Neuronal stem cell (in vitro differentiated cells): Measurements from ENCODE around the gene TTC38.

ENCODE experiments used
- DNase-seq: peaks from one replicate; pipeline ENCODE4 v3.0.0-alpha.2; 2013; ENCODE audit warnings: low spot score
- H2AFZ ChIP-seq: one replicate; pipeline ENCODE4 v1.6.1; 2013; ENCODE audit warnings: mild to moderate bottlenecking, low read length, inconsistent platforms
- H2AK5ac ChIP-seq: 2 replicates; pipeline ENCODE4 v1.6.1; 2013; ENCODE audit warnings: low read depth, mild to moderate bottlenecking, inconsistent platforms, low read length, moderate library complexity, mixed read lengths
- H2BK120ac ChIP-seq: 2 replicates; pipeline ENCODE4 v1.6.1; 2013; ENCODE audit warnings: low read depth, mild to moderate bottlenecking, inconsistent platforms, low read length, moderate library complexity, mixed read lengths
- H2BK12ac ChIP-seq: one replicate; pipeline ENCODE4 v1.6.1; 2013; ENCODE audit warnings: low read length, inconsistent platforms
- H2BK15ac ChIP-seq: 2 replicates; pipeline ENCODE4 v1.6.1; 2013; ENCODE audit warnings: mild to moderate bottlenecking, low read length, inconsistent platforms, mixed read lengths
- H2BK5ac ChIP-seq: one replicate; pipeline ENCODE4 v1.6.1; 2013; ENCODE audit warnings: inconsistent platforms, mild to moderate bottlenecking, low read length, moderate library complexity
- H3K14ac ChIP-seq: one replicate; pipeline ENCODE4 v1.6.1; 2013; ENCODE audit warnings: low read length, inconsistent platforms
- H3K18ac ChIP-seq: 2 replicates; pipeline ENCODE4 v1.6.1; 2013; ENCODE audit warnings: low read length, inconsistent platforms
- H3K23ac ChIP-seq: 2 replicates; pipeline ENCODE4 v1.6.1; 2013; ENCODE audit warnings: low read depth, mild to moderate bottlenecking, mixed read lengths, low read length, inconsistent platforms; ENCODE audit not compliant: poor library complexity
- H3K27ac ChIP-seq: replicated peaks from 3 replicates; pipeline ENCODE4 v1.5.1; 2013; ENCODE audit warnings: low read length, inconsistent platforms
- H3K27me3 ChIP-seq, 3 experiments: 2 replicates each; pipeline ENCODE4 v1.6.1; 2013; ENCODE audit warnings: low read length in 3 of 3, mild to moderate bottlenecking in 2 of 3, inconsistent platforms in 1 of 3, low read depth in 1 of 3, mixed read lengths in 1 of 3, moderate library complexity in 1 of 3; ENCODE audit not compliant: control insufficient read depth in 3 of 3, insufficient read depth in 3 of 3
- H3K36me3 ChIP-seq, 2 donors: replicated peaks in 1 of 2; 2 replicates each; pipeline ENCODE4 v1.6.1; 2013; ENCODE audit warnings: low read length in 2 of 2; ENCODE audit not compliant: control insufficient read depth in 2 of 2, insufficient read depth in 2 of 2
- H3K4ac ChIP-seq: 2 replicates; pipeline ENCODE4 v1.6.1; 2013; ENCODE audit warnings: inconsistent platforms, mild to moderate bottlenecking, low read length, moderate library complexity
- H3K4me1 ChIP-seq, 2 donors: 1 replicate in 1 of 2; 2 replicates in 1 of 2; pipeline ENCODE4 v1.6.1; 2013; ENCODE audit warnings: low read length in 2 of 2, low read depth in 1 of 2; ENCODE audit not compliant: control insufficient read depth in 2 of 2, insufficient read depth in 1 of 2
- H3K4me2 ChIP-seq: one replicate; pipeline ENCODE4 v1.6.1; 2013; ENCODE audit warnings: mild to moderate bottlenecking, low read length, inconsistent platforms; ENCODE audit not compliant: insufficient read depth, poor library complexity, severe bottlenecking
- H3K4me3 ChIP-seq, 2 donors: 2 replicates each; pipeline ENCODE4 v1.5.1; 2013; ENCODE audit warnings: low read length in 2 of 2, mild to moderate bottlenecking in 2 of 2, inconsistent platforms in 1 of 2, moderate library complexity in 1 of 2
- H3K79me1 ChIP-seq: one replicate; pipeline ENCODE4 v1.6.1; 2013; ENCODE audit warnings: low read depth, mild to moderate bottlenecking, inconsistent platforms, low read length, moderate library complexity
- H3K9ac ChIP-seq: one replicate; pipeline ENCODE4 v1.6.1; 2013; ENCODE audit warnings: mild to moderate bottlenecking, low read depth, low read length, inconsistent platforms; ENCODE audit not compliant: poor library complexity
- H3K9me3 ChIP-seq, 2 donors: replicated peaks in 1 of 2; 2 replicates each; pipeline versions ENCODE3 to v1.6.1; 2013; ENCODE audit warnings: low read length in 2 of 2, mild to moderate bottlenecking in 2 of 2, inconsistent platforms in 1 of 2, low read depth in 1 of 2, mixed read lengths in 1 of 2, moderate library complexity in 1 of 2; ENCODE audit not compliant: control insufficient read depth in 2 of 2, insufficient read depth in 1 of 2
- H4K8ac ChIP-seq: one replicate; pipeline ENCODE4 v1.6.1; 2013; ENCODE audit warnings: low read depth, mild to moderate bottlenecking, inconsistent platforms, low read length, moderate library complexity
- H4K91ac ChIP-seq: one replicate; pipeline ENCODE4 v1.6.1; 2013; ENCODE audit warnings: low read length, low read depth, mild to moderate bottlenecking, inconsistent platforms; ENCODE audit not compliant: poor library complexity
- WGBS, 2 donors: extraction: QIAGEN DNeasy Blood & Tissue Kit; methylation state at CpG; one replicate each; pipeline ENCODE4 v1.1.7; 2013; ENCODE audit warnings: missing lambda C conversion rate in 2 of 2, mixed read lengths in 1 of 2; ENCODE audit not compliant: insufficient read length in 2 of 2, insufficient replicate concordance in 1 of 2; ENCODE audit errors: extremely low coverage in 2 of 2; 5-methylcytosine and 5-hydroxymethylcytosine counted together

Gene TTC38

DNA sequence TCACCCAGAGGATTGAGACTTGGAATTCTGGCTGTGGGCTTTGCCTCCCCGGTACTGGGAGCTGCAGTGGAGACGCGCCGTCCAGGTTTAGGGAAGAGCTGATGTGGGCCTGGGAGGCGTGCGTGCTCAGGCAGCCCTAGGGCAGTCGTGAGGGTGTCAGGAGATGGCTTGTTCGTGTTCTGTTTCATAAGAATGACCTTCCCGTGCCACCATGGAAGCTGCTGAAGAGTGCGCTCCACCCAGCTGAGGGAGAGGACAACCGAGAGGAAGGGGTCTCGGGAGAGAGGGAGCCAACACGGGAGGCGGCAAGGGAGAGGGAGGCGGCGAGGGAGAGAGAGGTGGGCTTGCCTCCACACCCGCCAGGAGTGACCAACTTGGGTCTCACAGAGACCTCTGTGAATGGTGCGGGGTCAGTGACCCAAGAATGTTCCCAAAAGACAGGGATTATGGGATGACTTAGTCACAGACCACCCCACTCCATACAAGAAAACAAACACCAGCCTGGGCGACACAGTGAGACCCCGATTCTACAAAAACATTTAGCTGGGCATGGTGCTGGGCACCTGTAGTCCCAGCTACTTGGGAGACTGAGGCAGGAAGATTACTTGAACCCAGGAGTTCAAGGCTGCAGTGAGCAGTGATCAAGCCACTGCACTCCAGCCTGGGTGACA is 53.0 kb downstream of the TTC38 start:
- H3K27ac ChIP-seq: no peak overlapping the region
- H3K23ac ChIP-seq: no peak overlapping the region
- no peak overlapping the region for H3K4me3 ChIP-seq
- H3K79me1 ChIP-seq: peaks cover 15% of the 10 kb centered on the region
- H2BK5ac ChIP-seq: no peak overlapping the region
- no CpG with 5 or more reads among the region's 20 CpGs for WGBS, 2 donors
- no peak overlapping the region for H4K91ac ChIP-seq
- H3K27me3 ChIP-seq: no peaks in the 10 kb centered on the region
- no peak overlapping the region for H3K14ac ChIP-seq
- no peak overlapping the region for H2BK12ac ChIP-seq
- H4K8ac ChIP-seq: no peak overlapping the region
- H3K36me3 ChIP-seq: peaks cover 44 to 92% of the 10 kb centered on the region in 2 donors
- no peak overlapping the region for H2BK15ac ChIP-seq
- no peaks in the 10 kb centered on the region for H3K4me1 ChIP-seq
- peak overlapping the region; percentile 21 for H3K9ac ChIP-seq
- H3K4me2 ChIP-seq: no peak overlapping the region
- no peak overlapping the region for H2AFZ ChIP-seq
- no peak overlapping the region for H2AK5ac ChIP-seq
- no peak for DNase-seq
- no peak overlapping the region for H3K4ac ChIP-seq
- peaks cover 0 to 3% of the 10 kb centered on the region in 2 donors for H3K9me3 ChIP-seq
- H2BK120ac ChIP-seq: no peak overlapping the region
- H3K18ac ChIP-seq: no peak overlapping the region

DNA sequence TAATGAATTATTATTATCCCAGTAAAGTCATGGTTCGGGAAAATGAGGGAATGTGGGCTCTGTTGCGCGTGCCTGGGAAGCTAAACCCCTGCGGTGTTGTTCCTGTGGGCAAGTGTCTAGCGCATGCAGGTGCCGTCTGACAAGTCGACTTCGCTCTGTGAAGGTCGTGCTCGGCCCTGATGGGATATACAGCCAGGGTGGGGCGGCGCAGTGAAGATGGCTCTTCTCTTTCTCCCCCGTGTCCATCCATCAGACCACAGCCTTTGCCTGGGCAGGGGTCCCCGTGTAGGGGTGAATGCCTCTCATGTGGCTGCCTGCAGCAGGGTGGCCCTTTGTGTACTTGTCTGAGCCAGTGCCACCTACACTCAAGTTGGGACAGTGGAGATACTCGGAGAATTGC is 54.9 kb downstream of the TTC38 start:
- Histone ChIP-seq H3K14ac (no peak overlapping the region), H3K36me3 (peaks cover 48 to 92% of the 10 kb centered on the region in 2 donors), H3K4me2 (no peak overlapping the region), H2AFZ (no peak overlapping the region), H3K27me3 (no peaks in the 10 kb centered on the region), H3K9me3 (peaks cover 0 to 3% of the 10 kb centered on the region in 2 donors), H3K4me3 (no peak overlapping the region), H2BK5ac (no peak overlapping the region), H3K27ac (no peak overlapping the region), H3K9ac (no peak overlapping the region), H3K18ac (no peak overlapping the region), H3K4ac (no peak overlapping the region), H2AK5ac (no peak overlapping the region), H2BK120ac (no peak overlapping the region), H4K8ac (no peak overlapping the region), H2BK12ac (no peak overlapping the region), H2BK15ac (no peak overlapping the region), H4K91ac (no peak overlapping the region), H3K79me1 (peaks cover 15% of the 10 kb centered on the region), H3K23ac (no peak overlapping the region), H3K4me1 (no peaks in the 10 kb centered on the region)
- WGBS, 2 donors: no CpG with 5 or more reads among the region's 15 CpGs
- DNase-seq: no peak

DNA sequence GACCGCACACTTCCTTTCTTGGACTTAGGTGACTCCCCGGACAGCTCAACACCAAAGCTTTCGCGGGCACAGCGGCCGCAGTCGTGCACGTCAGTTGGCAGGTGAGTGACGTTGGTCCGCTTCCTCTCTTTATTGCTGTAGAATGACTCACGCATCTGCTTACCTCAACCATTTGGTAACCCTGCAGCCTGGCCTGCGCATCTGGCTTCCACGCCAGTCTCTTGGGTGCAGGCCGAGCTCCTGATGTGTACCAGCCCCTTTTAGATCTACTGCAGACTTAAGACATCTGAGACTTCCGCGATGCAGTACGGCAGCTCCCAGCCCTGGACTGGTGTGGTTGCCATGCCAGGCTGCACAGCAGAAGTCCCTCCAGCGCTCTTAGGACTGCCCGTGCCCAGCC is 55.4 kb downstream of the TTC38 start:
- Histone ChIP-seq H2AFZ (no peak overlapping the region), H3K9me3 (peaks cover 0 to 3% of the 10 kb centered on the region in 2 donors), H3K14ac (no peak overlapping the region), H3K23ac (no peak overlapping the region), H3K4me2 (no peak overlapping the region), H3K79me1 (peaks cover 15% of the 10 kb centered on the region), H3K4me3 (no peak overlapping the region), H3K18ac (no peak overlapping the region), H2BK15ac (no peak overlapping the region), H3K9ac (no peak overlapping the region), H3K27ac (no peak overlapping the region), H2BK120ac (no peak overlapping the region), H3K4me1 (no peaks in the 10 kb centered on the region), H2AK5ac (no peak overlapping the region), H3K4ac (no peak overlapping the region), H4K91ac (no peak overlapping the region), H2BK5ac (no peak overlapping the region), H2BK12ac (no peak overlapping the region), H3K27me3 (no peaks in the 10 kb centered on the region), H4K8ac (no peak overlapping the region), H3K36me3 (peaks cover 45 to 92% of the 10 kb centered on the region in 2 donors)
- no CpG with 5 or more reads among the region's 19 CpGs for WGBS, 2 donors
- no peak for DNase-seq

DNA sequence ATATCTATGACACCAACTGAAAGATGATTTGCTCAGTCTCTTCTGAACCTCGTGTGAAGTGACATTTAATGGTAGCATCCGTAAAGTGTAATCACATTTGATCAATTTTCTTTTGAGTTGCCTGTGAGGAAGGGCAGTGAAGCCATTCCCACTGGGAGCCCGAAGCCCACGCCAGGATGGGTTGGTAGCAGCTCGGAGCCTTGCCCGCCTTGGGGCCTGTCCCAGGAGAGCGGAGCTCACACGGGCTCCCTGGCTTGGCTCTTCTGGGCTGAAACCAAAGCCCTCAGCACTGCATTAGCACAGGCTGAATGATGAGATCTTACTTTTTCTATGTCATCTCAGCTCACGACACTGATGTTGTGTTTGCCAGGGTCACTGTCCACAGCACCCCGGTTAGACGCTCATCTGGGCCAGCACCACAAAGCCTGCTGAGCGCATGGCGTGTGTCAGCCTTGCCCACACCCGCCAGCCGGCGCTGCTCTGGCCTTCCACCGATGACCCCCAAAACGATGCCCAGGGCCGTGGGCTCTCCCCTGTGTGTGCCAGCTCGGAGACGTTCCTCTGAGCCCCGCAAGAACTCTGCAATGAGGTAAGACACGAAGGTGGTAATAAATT is 58.4 kb downstream of the TTC38 start:
- Histone ChIP-seq H2BK15ac (no peak overlapping the region), H3K9ac (no peak overlapping the region), H3K79me1 (peaks cover 4% of the 10 kb centered on the region), H3K9me3 (no peaks in the 10 kb centered on the region), H3K27ac (no peak overlapping the region), H2BK120ac (no peak overlapping the region), H3K23ac (no peak overlapping the region), H3K4me3 (no peak overlapping the region), H3K18ac (no peak overlapping the region), H3K14ac (no peak overlapping the region), H2BK12ac (no peak overlapping the region), H3K36me3 (peaks cover 47 to 94% of the 10 kb centered on the region in 2 donors), H2AK5ac (no peak overlapping the region), H3K27me3 (no peaks in the 10 kb centered on the region), H2BK5ac (no peak overlapping the region), H2AFZ (no peak overlapping the region), H3K4me1 (no peaks in the 10 kb centered on the region), H4K8ac (no peak overlapping the region), H3K4ac (no peak overlapping the region), H3K4me2 (no peak overlapping the region), H4K91ac (no peak overlapping the region)
- DNase-seq: no peak
- no CpG with 5 or more reads among the region's 23 CpGs for WGBS, 2 donors
